Stomach smooth muscle (tissue), 2 donors: ENCODE results near the gene IFFO2.

Source experiments
- H3K27ac ChIP-seq: one replicate; pipeline ENCODE4 v1.7.0; 2013; ENCODE audit warnings: mild to moderate bottlenecking, low read length, inconsistent platforms
- H3K27me3 ChIP-seq, 2 donors: one replicate each; pipeline ENCODE4 v1.7.0; 2013; ENCODE audit warnings: low read length in 2 of 2; ENCODE audit not compliant: insufficient read depth in 2 of 2, control insufficient read depth in 1 of 2
- H3K36me3 ChIP-seq, 2 donors: one replicate each; pipeline ENCODE4 v1.7.0; 2013; ENCODE audit warnings: low read length in 2 of 2; ENCODE audit not compliant: control insufficient read depth in 2 of 2, insufficient read depth in 2 of 2
- H3K4me1 ChIP-seq: one replicate; pipeline ENCODE4 v1.7.0; 2013; ENCODE audit warnings: low read length; ENCODE audit not compliant: control insufficient read depth, insufficient read depth
- H3K4me3 ChIP-seq, 2 donors: one replicate each; pipeline ENCODE4 v1.7.0; 2013; ENCODE audit warnings: low read length in 2 of 2
- H3K9ac ChIP-seq, 2 donors: one replicate each; pipeline ENCODE4 v1.7.0; 2013; ENCODE audit warnings: low read length in 2 of 2, mild to moderate bottlenecking in 1 of 2
- H3K9me3 ChIP-seq, 2 donors: one replicate each; pipeline ENCODE4 v1.7.0; 2013; ENCODE audit warnings: low read length in 2 of 2; ENCODE audit not compliant: control insufficient read depth in 2 of 2
- donor health status: healthy.
- donor health status: Pancreatic carcinoma.

The IFFO2 gene

DNA sequence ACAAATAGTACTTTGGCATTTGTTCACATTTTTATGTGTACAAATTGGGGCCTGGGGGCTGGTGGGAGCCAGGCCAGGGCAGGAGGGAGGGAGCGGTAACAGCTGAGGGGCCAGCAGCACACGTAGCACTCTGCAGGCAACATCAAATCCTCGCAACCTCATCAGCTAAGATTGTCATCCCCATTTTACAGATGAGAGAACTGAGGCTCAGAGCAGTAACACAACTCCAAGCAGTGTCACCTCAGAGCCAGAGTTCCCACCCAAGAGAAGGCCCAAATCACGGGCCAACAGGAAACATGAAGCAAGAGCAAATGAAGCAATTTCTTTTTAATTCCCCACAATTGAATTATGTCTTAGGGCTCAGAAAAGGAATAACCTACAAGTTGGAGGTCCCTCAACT, 14.1 kb downstream of the IFFO2 start:
- H3K4me3 ChIP-seq: peak overlapping the region in 1 of 2 donors; percentile 40
- H3K9me3 ChIP-seq: no peaks in the 10 kb centered on the region
- no peaks in the 10 kb centered on the region for H3K36me3 ChIP-seq
- H3K27me3 ChIP-seq: no peaks in the 10 kb centered on the region
- peaks cover 76% of the 10 kb centered on the region for H3K4me1 ChIP-seq
- no peak overlapping the region for H3K27ac ChIP-seq
- H3K9ac ChIP-seq: no peak overlapping the region

DNA sequence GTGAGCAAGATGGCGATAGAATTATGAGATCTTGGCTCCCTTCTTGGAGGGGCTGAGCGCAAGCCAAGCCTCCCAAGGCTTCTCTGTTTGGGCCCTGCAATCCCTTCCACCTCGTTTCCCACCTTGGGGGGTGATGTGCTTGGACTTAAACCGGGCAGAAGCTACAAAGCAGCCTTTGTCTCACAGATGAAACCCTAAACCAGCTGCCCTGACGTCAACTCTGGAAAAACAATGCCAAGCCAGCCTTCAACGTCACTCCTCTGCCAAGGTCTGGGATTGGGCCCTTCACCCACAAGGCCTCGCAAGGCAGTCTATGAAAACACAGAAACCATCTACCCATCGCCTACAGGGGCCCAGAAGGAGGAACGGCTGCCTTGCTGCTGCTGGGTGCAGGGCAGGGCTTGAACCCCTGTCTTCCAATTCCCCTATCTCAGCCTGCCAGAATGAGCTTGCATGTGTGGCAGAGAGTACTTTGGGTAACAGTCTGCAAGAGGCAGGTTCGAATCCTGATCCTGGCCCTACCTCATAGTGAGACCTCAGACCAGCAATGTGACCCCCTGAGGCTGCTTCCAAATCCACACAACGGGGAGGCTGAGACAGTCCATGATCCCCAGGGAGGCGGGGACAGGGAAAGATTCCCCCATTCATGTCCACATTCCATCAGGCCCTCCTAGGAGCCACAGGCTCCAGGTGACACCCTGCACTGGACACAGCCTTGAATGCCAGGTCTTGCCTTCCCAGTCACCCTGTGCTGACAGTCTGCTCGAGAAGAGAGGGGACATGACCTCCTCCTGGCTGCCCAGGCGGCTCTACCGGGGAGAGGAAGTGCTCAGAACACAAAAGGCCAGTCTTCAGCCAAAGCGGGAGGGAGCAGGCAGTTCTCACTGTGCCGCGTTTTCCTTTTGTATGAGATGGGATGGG, 15.0 kb downstream of the IFFO2 start:
- Histone ChIP-seq H3K27me3 (no peaks in the 10 kb centered on the region), H3K9ac (peak overlapping the region; percentile 17 to 29), H3K4me3 (peak overlapping the region in 1 of 2 donors; percentile 40), H3K36me3 (no peaks in the 10 kb centered on the region), H3K9me3 (no peaks in the 10 kb centered on the region), H3K27ac (no peak overlapping the region), H3K4me1 (peaks cover 76% of the 10 kb centered on the region)

DNA sequence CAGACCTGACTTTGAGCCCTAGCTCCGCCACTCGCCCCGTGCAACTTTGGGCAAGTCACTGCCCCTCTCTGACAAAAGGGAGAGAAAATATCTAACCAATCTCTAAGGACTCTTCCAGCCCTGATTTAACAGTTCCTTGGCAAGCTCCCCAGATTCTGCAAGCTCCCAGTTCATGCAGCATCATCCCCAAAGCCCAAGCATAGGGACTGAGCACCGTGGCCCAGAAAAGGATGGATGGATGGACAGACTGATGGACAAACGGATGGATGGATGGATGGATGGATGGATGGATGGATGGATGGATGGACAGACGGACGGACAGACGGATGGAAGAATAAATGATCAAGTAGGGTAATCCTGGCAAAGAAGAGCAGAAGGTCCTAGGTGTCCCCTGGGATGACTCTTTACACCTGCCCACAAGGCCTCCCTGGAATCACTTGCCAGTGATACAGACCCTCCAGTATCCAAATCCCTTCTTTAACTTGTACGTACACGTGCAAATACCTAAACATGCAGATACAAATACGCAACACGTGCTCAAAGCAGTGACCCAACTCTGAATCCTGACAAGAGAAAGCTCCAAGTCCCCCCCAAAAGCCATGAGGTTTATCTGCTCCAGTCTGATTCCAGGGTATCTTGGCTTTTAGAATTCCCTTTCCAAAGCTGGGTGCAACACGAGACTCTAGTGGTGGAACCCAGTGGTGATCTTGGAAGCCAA, 16.0 kb downstream of the IFFO2 start:
- Histone ChIP-seq H3K4me3 (no peak overlapping the region), H3K9me3 (no peaks in the 10 kb centered on the region), H3K27ac (no peak overlapping the region), H3K9ac (peak overlapping the region in 1 of 2 donors; percentile 21), H3K4me1 (peaks cover 75% of the 10 kb centered on the region), H3K36me3 (no peaks in the 10 kb centered on the region), H3K27me3 (no peaks in the 10 kb centered on the region)

DNA sequence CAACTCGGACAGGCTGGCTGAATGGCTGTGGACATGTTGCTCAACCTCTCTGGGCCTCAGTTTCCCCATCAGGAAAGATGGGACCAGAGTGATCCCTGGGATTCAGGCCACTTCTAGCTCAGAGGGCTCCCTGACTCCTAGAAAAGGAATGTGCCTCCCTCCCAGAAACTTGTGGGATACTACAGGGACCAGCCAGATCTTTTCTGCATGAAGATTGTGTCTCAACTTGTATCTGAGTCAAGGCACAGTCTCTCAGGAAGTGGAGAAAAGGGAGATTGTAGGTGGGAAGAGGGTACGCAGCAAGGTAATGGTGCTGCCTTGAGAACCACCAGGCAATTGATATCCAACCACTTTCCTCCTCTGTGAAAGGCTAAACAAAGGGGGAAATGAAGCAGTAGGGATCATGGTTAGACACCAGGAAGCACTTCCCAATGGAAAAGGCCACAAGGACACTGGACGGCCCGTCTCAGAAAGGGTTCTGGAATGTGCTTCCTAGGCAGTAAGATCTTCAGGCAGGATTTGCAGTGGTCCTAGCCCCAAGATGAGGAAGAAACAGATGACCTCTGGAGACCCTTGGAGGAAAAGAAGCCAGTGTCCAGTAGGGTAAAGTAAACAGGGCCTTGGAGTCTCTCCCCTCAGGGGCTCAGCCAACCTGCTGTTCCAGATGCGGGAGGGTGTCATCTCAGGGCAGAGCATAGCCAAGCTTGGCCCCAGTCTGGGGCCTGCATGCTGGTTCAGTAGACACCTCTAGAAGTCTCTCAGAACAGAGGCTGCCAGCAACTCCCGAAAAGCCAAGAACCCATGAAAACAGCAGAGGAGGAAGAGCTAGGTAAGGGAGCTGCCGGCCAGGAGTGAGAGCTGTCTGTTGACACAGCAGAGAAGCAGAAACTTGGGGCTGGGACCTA, 16.8 kb downstream of the IFFO2 start:
- H3K4me1 ChIP-seq: peaks cover 67% of the 10 kb centered on the region
- no peak overlapping the region for H3K4me3 ChIP-seq
- no peaks in the 10 kb centered on the region for H3K27me3 ChIP-seq
- peak overlapping the region; percentile 13 to 21 for H3K9ac ChIP-seq
- H3K36me3 ChIP-seq: peaks cover 0 to 2% of the 10 kb centered on the region in 2 donors
- no peaks in the 10 kb centered on the region for H3K9me3 ChIP-seq
- H3K27ac ChIP-seq: no peak overlapping the region

DNA sequence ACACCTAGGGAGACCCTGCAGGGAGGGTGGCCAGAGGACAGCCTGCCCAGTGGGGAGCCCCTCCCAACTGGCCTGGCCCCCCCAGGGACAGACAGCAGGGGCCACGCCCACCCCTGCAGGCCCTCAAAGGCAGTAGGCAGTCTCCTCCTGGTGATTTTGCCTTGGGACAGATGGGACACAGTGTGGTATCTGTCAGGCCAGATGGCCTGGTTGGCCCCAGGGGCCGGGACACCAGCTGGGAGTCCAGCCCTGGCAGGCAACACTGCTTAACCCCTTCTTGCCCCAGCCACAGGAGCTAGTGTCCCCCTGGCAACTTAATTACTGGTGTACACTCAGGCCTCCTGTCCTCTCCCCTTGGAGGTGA, 17.8 kb downstream of the IFFO2 start:
- Histone ChIP-seq H3K9me3 (no peaks in the 10 kb centered on the region), H3K9ac (no peak overlapping the region), H3K4me1 (peaks cover 60% of the 10 kb centered on the region), H3K4me3 (no peak overlapping the region), H3K27ac (no peak overlapping the region), H3K36me3 (peaks cover 0 to 2% of the 10 kb centered on the region in 2 donors), H3K27me3 (no peaks in the 10 kb centered on the region)

DNA sequence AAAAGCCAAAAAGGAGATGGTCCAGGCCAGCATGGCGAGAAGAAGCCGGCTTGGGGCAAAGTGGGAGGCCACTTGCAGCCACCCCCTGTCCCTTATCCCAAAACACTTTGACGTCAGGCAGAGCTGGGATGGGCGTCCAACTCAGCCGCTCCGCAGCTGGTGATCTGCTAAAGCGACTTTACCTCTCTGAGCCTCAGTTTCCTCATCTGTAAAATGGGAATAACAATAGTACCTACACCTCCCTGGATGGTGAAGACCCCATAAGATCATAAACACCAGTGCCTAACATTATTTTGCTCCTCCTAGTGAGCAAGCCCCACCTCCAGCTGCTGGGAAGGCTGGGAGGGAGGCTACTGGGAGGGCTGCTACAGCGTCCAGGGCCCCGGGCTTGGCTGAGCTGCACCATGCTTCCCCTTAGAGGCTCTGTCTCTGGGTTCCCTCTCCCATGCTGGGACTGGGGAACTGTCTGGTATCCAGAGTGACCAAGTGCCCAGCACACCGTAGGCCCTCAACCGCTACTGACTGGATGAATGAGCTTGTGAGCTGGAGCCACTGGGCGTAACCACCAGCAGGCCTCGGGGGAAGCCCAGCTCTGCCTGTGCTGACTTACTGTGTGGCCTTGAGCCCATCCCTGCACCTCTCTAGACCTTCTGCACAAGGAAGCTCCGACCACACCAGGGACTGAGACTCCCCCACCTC, 18.3 kb downstream of the IFFO2 start:
- Histone ChIP-seq H3K9me3 (no peaks in the 10 kb centered on the region), H3K9ac (no peak overlapping the region), H3K4me1 (peaks cover 58% of the 10 kb centered on the region), H3K27ac (no peak overlapping the region), H3K4me3 (no peak overlapping the region), H3K27me3 (no peaks in the 10 kb centered on the region), H3K36me3 (peaks cover 0 to 2% of the 10 kb centered on the region in 2 donors)

DNA sequence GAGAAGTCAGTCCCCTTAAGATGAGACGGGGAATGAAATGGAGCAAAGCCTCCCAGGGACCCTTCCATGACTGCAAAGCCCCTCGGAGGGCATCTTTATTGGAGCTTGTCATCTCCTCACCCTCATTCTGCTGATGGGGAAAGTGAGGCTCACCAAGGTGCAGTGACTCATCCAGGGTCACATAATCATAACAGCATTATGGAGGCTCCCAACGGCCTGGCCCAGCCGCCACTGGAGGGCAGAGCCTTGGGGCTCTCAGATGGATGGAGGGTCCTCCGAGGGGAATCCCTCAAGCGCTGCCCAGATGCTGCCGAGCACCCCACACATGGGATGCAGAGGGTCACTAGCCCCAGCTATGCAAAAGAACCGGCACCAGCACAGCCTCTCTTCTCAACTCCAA, 18.9 kb downstream of the IFFO2 start:
- Histone ChIP-seq H3K36me3 (peaks cover 0 to 2% of the 10 kb centered on the region in 2 donors), H3K27me3 (no peaks in the 10 kb centered on the region), H3K9me3 (no peaks in the 10 kb centered on the region), H3K27ac (no peak overlapping the region), H3K9ac (no peak overlapping the region), H3K4me3 (no peak overlapping the region), H3K4me1 (peaks cover 64% of the 10 kb centered on the region)

DNA sequence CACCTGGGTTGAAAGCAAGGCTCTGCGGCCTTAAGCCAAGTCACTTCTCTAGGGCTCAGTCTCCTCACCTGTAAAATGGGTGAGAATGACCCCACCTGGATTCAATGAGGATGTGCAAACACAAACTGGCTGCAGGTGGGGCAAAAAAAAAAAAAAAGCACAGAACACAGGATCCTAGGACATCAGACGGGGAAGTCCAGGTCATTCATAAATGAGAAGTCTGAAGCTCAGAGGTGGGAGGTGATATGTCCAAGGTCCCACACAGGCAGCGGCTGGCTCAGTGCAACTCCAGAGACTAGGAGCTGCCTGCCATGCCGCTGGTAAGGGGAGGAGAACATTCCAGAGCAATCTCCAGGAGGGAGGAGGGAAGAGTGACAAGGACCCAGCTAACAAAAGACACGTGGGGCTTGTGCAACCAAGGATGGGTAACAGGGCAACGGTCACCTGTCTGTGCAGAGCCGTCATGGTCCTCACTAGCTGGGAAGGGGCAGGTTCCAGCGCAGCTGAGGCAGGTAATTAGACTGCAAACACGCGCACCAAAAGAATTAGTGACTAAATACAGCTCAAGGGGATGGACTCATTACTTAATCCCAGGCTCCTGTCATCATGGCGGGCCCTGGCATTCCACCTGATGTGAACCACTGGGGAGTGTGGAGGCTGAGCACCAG, 19.5 kb downstream of the IFFO2 start:
- H3K27me3 ChIP-seq: no peaks in the 10 kb centered on the region
- no peaks in the 10 kb centered on the region for H3K9me3 ChIP-seq
- no peak overlapping the region for H3K9ac ChIP-seq
- peaks cover 0 to 2% of the 10 kb centered on the region in 2 donors for H3K36me3 ChIP-seq
- H3K27ac ChIP-seq: no peak overlapping the region
- peaks cover 63% of the 10 kb centered on the region for H3K4me1 ChIP-seq
- no peak overlapping the region for H3K4me3 ChIP-seq

DNA sequence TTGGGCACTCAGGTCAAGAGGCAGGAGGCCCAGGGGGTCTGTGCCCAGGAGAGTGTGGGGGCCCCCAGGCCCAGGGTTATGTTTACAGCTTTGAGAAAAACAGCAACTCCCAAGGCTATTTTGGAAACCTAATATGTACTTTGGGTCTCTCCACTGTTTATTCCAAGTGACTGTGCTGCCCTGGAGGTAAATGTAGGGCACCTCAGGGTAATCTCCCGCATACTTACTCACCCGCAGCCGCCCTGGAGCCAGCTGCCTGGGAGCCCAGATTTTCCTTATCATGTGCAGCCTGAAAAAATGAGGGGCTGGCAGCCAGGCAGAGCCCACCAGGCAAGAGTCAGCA, 20.0 kb downstream of the IFFO2 start:
- no peak overlapping the region for H3K27ac ChIP-seq
- peaks cover 0 to 2% of the 10 kb centered on the region in 2 donors for H3K36me3 ChIP-seq
- H3K4me3 ChIP-seq: no peak overlapping the region
- peaks cover 61% of the 10 kb centered on the region for H3K4me1 ChIP-seq
- H3K9me3 ChIP-seq: no peaks in the 10 kb centered on the region
- H3K9ac ChIP-seq: no peak overlapping the region
- no peaks in the 10 kb centered on the region for H3K27me3 ChIP-seq
